OCI-LY7 (cell line): ENCODE results near the gene KRT83.
A peak's percentile ranks its signal among the peaks of the same experiment; 100 is the strongest.

Experiments
- CTCF ChIP-seq: fragments of 200-600 bp; sonication (generic); conservative IDR thresholded peaks from 2 replicates; pipeline ENCODE4 v1.5.1; 2014; ENCODE audit warnings: mild to moderate bottlenecking, antibody characterized with exemption, low read length, moderate library complexity, mixed read lengths
- EZH2phosphoT487 ChIP-seq: fragments of 200-600 bp; sonication (generic); IDR thresholded peaks from 2 replicates; pipeline ENCODE4 v1.6.1; 2018; ENCODE audit warnings: low read depth, borderline replicate concordance, mild to moderate bottlenecking, mixed run types, antibody characterized with exemption, low read length, moderate library complexity, mixed read lengths

- peak; percentile 94 for TF ChIP-seq CTCF
- TF ChIP-seq EZH2phosphoT487 = no peak
These were observed 6.0 kb upstream of the KRT83 start for GRCh38 chr12:52327052-52327829.
